HG02678 (cell line): ENCODE measurements around the gene NRXN3.

Experiments used
- ATAC-seq: cut with Tn5 transposase; IDR thresholded peaks from one replicate; pipeline ENCODE4 v1.9.1; 2021; ENCODE audit warnings: mild to moderate bottlenecking, moderate library complexity; ENCODE audit not compliant: unreplicated experiment

NRXN3 gene

GRCh38 chr14:79638672-79639266, 1468.6 kb downstream of the NRXN3 start:
- no peak for ATAC-seq

- no peak for ATAC-seq
These were observed 1469.4 kb downstream of the NRXN3 start for GRCh38 chr14:79639613-79640012.

- no peak for ATAC-seq
These were observed 1471.2 kb downstream of the NRXN3 start for GRCh38 chr14:79641371-79641770.

- ATAC-seq = no peak
These were observed 1473.0 kb downstream of the NRXN3 start for GRCh38 chr14:79643132-79643531.

GRCh38 chr14:79645753-79646362, 1475.7 kb downstream of the NRXN3 start:
- ATAC-seq = no peak

- ATAC-seq = no peak
These were observed 1479.7 kb downstream of the NRXN3 start for GRCh38 chr14:79649856-79650255.

- no peak for ATAC-seq
These were observed 1482.5 kb downstream of the NRXN3 start for GRCh38 chr14:79652513-79653307.

GRCh38 chr14:79656056-79656455, 1485.9 kb downstream of the NRXN3 start:
- ATAC-seq = no peak

- no peak for ATAC-seq
These were observed 1486.3 kb downstream of the NRXN3 start for GRCh38 chr14:79656496-79656895.

GRCh38 chr14:79658221-79658620, 1488.0 kb downstream of the NRXN3 start:
- ATAC-seq = no peak

- no peak for ATAC-seq
These were observed 1488.6 kb downstream of the NRXN3 start for GRCh38 chr14:79658769-79659168.

- ATAC-seq = no peak
These were observed 1490.1 kb downstream of the NRXN3 start for GRCh38 chr14:79660053-79660939.

- ATAC-seq = no peak
These were observed 1491.6 kb downstream of the NRXN3 start for GRCh38 chr14:79661752-79662151.

GRCh38 chr14:79663453-79663852, 1493.3 kb downstream of the NRXN3 start:
- ATAC-seq = no peak

GRCh38 chr14:79665556-79665955, 1495.4 kb downstream of the NRXN3 start:
- no peak for ATAC-seq

- no peak for ATAC-seq
These were observed 1498.8 kb downstream of the NRXN3 start for GRCh38 chr14:79668951-79669350.

- no peak for ATAC-seq
These were observed 1500.6 kb downstream of the NRXN3 start for GRCh38 chr14:79670811-79671210.

- no peak for ATAC-seq
These were observed 1509.9 kb downstream of the NRXN3 start for GRCh38 chr14:79680087-79680486.

- no peak for ATAC-seq
These were observed 1516.0 kb downstream of the NRXN3 start for GRCh38 chr14:79686196-79686595.

- ATAC-seq = no peak
These were observed 1520.8 kb downstream of the NRXN3 start for GRCh38 chr14:79690960-79691359.

GRCh38 chr14:79693935-79694334, 1523.8 kb downstream of the NRXN3 start:
- ATAC-seq = no peak
